ENCODE measurements around the gene C5.
"Not testable (repeated sequence)": the region's sequence is repeated elsewhere in the genome, so short reads cannot be mapped to it uniquely, and the experiment has no call there.

Gene C5

GRCh38 chr9:120977321-120977720 is 72.8 kb downstream of the C5 start:
- no peak overlapping the region for H3K9ac ChIP-seq (ENCODE audit: low read depth, low read length)

DNA sequence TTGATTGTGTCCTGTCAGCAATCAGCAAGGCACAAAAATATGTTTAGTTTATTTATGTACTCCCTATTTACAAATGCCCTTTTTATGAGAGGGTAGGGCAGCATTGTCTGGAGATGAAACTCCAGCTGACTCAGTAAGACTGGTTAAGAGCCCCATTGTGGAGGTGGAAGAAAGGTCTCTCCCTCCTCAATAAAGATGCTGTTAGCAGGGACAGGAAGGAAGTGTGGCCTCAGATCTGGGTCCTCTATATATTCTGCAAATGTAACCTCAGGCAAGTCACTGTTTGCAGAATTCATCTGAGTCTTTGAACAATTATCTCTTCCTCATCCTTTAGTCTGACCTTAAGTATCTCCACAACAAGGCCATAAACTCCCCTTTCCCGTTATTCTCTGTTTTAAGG is 75.2 kb downstream of the C5 start:
- H3K4me3 ChIP-seq (ENCODE audit: low read length), result no peak overlapping the region
- H3K4me2 ChIP-seq (ENCODE audit: low read length), result no peak overlapping the region
- H3K27me3 ChIP-seq (ENCODE audit: control insufficient read depth, insufficient read depth, low read length), result no peaks in the 10 kb centered on the region
- H3K9me3 ChIP-seq (replicated peaks; ENCODE audit: low read length), result no peaks in the 10 kb centered on the region
- no peaks in the 10 kb centered on the region for H3K36me3 ChIP-seq (ENCODE audit: insufficient read depth, low read length)
- no peaks in the 10 kb centered on the region for H3K4me1 ChIP-seq (ENCODE audit: control insufficient read depth, insufficient read depth, low read length)
- H3K9ac ChIP-seq (ENCODE audit: low read depth, low read length), result no peak overlapping the region

More at GRCh38 chr9:120977321-120977720, 72.8 kb downstream of the C5 start:
- Histone ChIP-seq H3K4me2 (ENCODE audit: low read length) (no peak overlapping the region), H3K27me3 (ENCODE audit: control insufficient read depth, insufficient read depth, low read length) (no peaks in the 10 kb centered on the region), H3K9me3 (replicated peaks; ENCODE audit: low read length) (no peaks in the 10 kb centered on the region), H3K4me3 (ENCODE audit: low read length) (no peak overlapping the region), H3K4me1 (ENCODE audit: control insufficient read depth, insufficient read depth, low read length) (no peaks in the 10 kb centered on the region), H3K36me3 (ENCODE audit: insufficient read depth, low read length) (no peaks in the 10 kb centered on the region)

- Histone ChIP-seq H3K27me3 (ENCODE audit: control insufficient read depth, insufficient read depth, low read length) (no peaks in the 10 kb centered on the region), H3K9me3 (replicated peaks; ENCODE audit: low read length) (no peaks in the 10 kb centered on the region), H3K36me3 (ENCODE audit: insufficient read depth, low read length) (no peaks in the 10 kb centered on the region), H3K4me1 (ENCODE audit: control insufficient read depth, insufficient read depth, low read length) (no peaks in the 10 kb centered on the region), H3K4me3 (ENCODE audit: low read length) (no peak overlapping the region), H3K9ac (ENCODE audit: low read depth, low read length) (no peak overlapping the region), H3K4me2 (ENCODE audit: low read length) (no peak overlapping the region)
Measured at GRCh38 chr9:120974181-120974580, 75.9 kb downstream of the C5 start.

DNA sequence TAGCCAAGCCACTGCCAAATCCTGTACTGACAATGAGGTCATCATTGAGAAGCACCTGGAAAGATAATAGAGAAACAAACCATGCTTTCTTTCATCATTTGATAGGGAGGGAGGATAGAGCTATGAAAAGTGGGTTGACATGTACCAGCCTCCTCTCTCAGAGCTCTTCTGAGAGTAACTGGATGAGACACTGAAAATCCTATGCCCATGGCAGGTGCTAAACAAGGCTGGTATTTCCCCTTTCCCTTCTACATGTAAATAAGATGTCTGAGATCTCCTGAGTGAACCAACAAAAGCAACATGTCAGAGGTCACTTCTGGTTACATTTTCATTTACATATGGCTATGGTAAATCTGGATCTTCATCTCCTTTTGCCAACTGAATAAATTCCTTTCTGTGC is 78.1 kb downstream of the C5 start:
- no peaks in the 10 kb centered on the region for H3K27me3 ChIP-seq (ENCODE audit: control insufficient read depth, insufficient read depth, low read length)
- H3K36me3 ChIP-seq (ENCODE audit: insufficient read depth, low read length), result no peaks in the 10 kb centered on the region
- no peak overlapping the region for H3K4me3 ChIP-seq (ENCODE audit: low read length)
- H3K4me1 ChIP-seq (ENCODE audit: control insufficient read depth, insufficient read depth, low read length), result no peaks in the 10 kb centered on the region
- no peak overlapping the region for H3K9ac ChIP-seq (ENCODE audit: low read depth, low read length)
- H3K4me2 ChIP-seq (ENCODE audit: low read length), result no peak overlapping the region
- H3K9me3 ChIP-seq (replicated peaks; ENCODE audit: low read length), result no peaks in the 10 kb centered on the region

- H3K9me3 ChIP-seq (replicated peaks; ENCODE audit: low read length); H3K36me3 ChIP-seq (ENCODE audit: insufficient read depth, low read length): not testable (repeated sequence)
Measured at GRCh38 chr9:120971471-120971870, 78.6 kb downstream of the C5 start.

DNA sequence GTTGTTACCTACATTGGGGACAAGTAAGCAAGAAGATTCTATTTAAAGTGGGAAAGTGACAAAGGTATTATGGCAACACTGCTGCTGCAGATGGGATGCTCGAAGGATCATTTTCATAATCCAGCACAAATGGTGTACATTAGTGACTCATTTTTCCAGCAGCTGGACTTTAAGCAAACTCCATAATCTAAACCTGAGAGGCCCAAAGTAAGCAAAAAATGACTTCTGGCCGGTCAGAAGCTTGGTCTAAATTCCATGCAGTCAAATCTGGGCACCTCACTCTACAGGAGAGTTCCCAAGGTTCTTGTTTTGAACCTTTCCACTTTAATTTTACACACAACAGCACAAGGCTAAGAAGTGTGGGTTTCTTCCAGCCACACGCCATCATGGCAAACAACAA is 79.8 kb downstream of the C5 start:
- Histone ChIP-seq H3K4me3 (ENCODE audit: low read length) (no peak overlapping the region), H3K4me2 (ENCODE audit: low read length) (no peak overlapping the region), H3K36me3 (ENCODE audit: insufficient read depth, low read length) (no peaks in the 10 kb centered on the region), H3K4me1 (ENCODE audit: control insufficient read depth, insufficient read depth, low read length) (no peaks in the 10 kb centered on the region), H3K9me3 (replicated peaks; ENCODE audit: low read length) (no peaks in the 10 kb centered on the region), H3K9ac (ENCODE audit: low read depth, low read length) (no peak overlapping the region), H3K27me3 (ENCODE audit: control insufficient read depth, insufficient read depth, low read length) (no peaks in the 10 kb centered on the region)

More at GRCh38 chr9:120971471-120971870, 78.6 kb downstream of the C5 start:
- H3K9ac ChIP-seq (ENCODE audit: low read depth, low read length); H3K27me3 ChIP-seq (ENCODE audit: control insufficient read depth, insufficient read depth, low read length); H3K4me2 ChIP-seq (ENCODE audit: low read length); H3K4me1 ChIP-seq (ENCODE audit: control insufficient read depth, insufficient read depth, low read length); H3K4me3 ChIP-seq (ENCODE audit: low read length): not testable (repeated sequence)

- no peaks in the 10 kb centered on the region for H3K9me3 ChIP-seq (replicated peaks; ENCODE audit: low read length)
- no peaks in the 10 kb centered on the region for H3K27me3 ChIP-seq (ENCODE audit: control insufficient read depth, insufficient read depth, low read length)
- H3K4me3 ChIP-seq (ENCODE audit: low read length), result no peak overlapping the region
- H3K36me3 ChIP-seq (ENCODE audit: insufficient read depth, low read length), result no peaks in the 10 kb centered on the region
- no peak overlapping the region for H3K4me2 ChIP-seq (ENCODE audit: low read length)
- H3K4me1 ChIP-seq (ENCODE audit: control insufficient read depth, insufficient read depth, low read length), result no peaks in the 10 kb centered on the region
- H3K9ac ChIP-seq (ENCODE audit: low read depth, low read length), result no peak overlapping the region
Measured at GRCh38 chr9:120966013-120966369, 84.1 kb downstream of the C5 start.

GRCh38 chr9:120965344-120966012 is 84.6 kb downstream of the C5 start:
- Histone ChIP-seq H3K4me3 (ENCODE audit: low read length) (no peak overlapping the region), H3K9ac (ENCODE audit: low read depth, low read length) (no peak overlapping the region), H3K27me3 (ENCODE audit: control insufficient read depth, insufficient read depth, low read length) (no peaks in the 10 kb centered on the region), H3K36me3 (ENCODE audit: insufficient read depth, low read length) (no peaks in the 10 kb centered on the region), H3K9me3 (replicated peaks; ENCODE audit: low read length) (no peaks in the 10 kb centered on the region), H3K4me1 (ENCODE audit: control insufficient read depth, insufficient read depth, low read length) (no peaks in the 10 kb centered on the region), H3K4me2 (ENCODE audit: low read length) (no peak overlapping the region)

GRCh38 chr9:120961936-120962335 is 88.1 kb downstream of the C5 start:
- no peak overlapping the region for H3K4me2 ChIP-seq (ENCODE audit: low read length)
- no peaks in the 10 kb centered on the region for H3K9me3 ChIP-seq (replicated peaks; ENCODE audit: low read length)
- no peaks in the 10 kb centered on the region for H3K4me1 ChIP-seq (ENCODE audit: control insufficient read depth, insufficient read depth, low read length)
- no peak overlapping the region for H3K9ac ChIP-seq (ENCODE audit: low read depth, low read length)
- H3K4me3 ChIP-seq (ENCODE audit: low read length), result no peak overlapping the region
- no peaks in the 10 kb centered on the region for H3K36me3 ChIP-seq (ENCODE audit: insufficient read depth, low read length)
- H3K27me3 ChIP-seq (ENCODE audit: control insufficient read depth, insufficient read depth, low read length), result no peaks in the 10 kb centered on the region

GRCh38 chr9:120960001-120960400 is 90.1 kb downstream of the C5 start:
- no peaks in the 10 kb centered on the region for H3K4me1 ChIP-seq (ENCODE audit: control insufficient read depth, insufficient read depth, low read length)
- no peaks in the 10 kb centered on the region for H3K9me3 ChIP-seq (replicated peaks; ENCODE audit: low read length)
- H3K4me3 ChIP-seq (ENCODE audit: low read length), result no peak overlapping the region
- H3K27me3 ChIP-seq (ENCODE audit: control insufficient read depth, insufficient read depth, low read length), result no peaks in the 10 kb centered on the region
- H3K36me3 ChIP-seq (ENCODE audit: insufficient read depth, low read length), result no peaks in the 10 kb centered on the region
- H3K4me2 ChIP-seq (ENCODE audit: low read length), result no peak overlapping the region
- H3K9ac ChIP-seq (ENCODE audit: low read depth, low read length), result no peak overlapping the region

- H3K9ac ChIP-seq (ENCODE audit: low read depth, low read length), result no peak overlapping the region
- H3K36me3 ChIP-seq (ENCODE audit: insufficient read depth, low read length), result no peaks in the 10 kb centered on the region
- no peaks in the 10 kb centered on the region for H3K4me1 ChIP-seq (ENCODE audit: control insufficient read depth, insufficient read depth, low read length)
- no peak overlapping the region for H3K4me3 ChIP-seq (ENCODE audit: low read length)
- H3K9me3 ChIP-seq (replicated peaks; ENCODE audit: low read length), result no peaks in the 10 kb centered on the region
- no peaks in the 10 kb centered on the region for H3K27me3 ChIP-seq (ENCODE audit: control insufficient read depth, insufficient read depth, low read length)
- H3K4me2 ChIP-seq (ENCODE audit: low read length), result no peak overlapping the region
Measured at GRCh38 chr9:120956862-120957261, 93.2 kb downstream of the C5 start.

DNA sequence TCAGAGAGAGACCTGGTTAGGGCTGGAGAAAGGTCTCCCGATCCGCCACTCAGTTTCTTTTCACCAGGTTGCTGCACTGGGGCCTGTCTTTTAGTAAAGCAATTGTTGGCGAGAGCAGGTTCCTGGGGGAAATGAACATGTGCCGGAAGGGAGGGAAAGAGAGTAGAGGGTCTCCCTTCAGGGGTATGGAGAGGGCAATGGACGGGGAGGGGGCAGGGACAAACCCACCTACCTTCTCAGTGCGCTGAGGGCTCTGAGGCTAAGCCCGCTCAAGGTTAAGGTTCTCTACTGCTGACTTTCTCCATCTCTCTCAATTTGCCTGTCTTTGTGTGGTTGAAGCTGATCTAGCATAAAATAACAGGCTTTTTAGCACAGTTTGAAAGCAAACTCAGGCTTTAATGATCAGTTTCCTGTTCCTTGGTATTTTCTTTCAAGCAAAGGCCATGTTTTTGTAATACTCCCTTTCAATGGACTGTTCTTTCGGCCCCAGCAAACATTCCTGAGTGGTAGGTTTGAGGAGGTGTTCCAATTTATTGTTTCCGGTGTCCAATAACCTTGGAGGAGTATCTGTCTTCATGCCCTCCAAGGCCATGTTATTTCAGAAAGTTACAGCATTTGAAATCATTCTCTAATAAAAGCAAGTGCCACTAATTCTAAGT is 98.0 kb downstream of the C5 start:
- Histone ChIP-seq H3K9me3 (replicated peaks; ENCODE audit: low read length) (no peaks in the 10 kb centered on the region), H3K4me2 (ENCODE audit: low read length) (no peak overlapping the region), H3K9ac (ENCODE audit: low read depth, low read length) (no peak overlapping the region), H3K4me1 (ENCODE audit: control insufficient read depth, insufficient read depth, low read length) (no peaks in the 10 kb centered on the region), H3K4me3 (ENCODE audit: low read length) (no peak overlapping the region), H3K27me3 (ENCODE audit: control insufficient read depth, insufficient read depth, low read length) (no peaks in the 10 kb centered on the region), H3K36me3 (ENCODE audit: insufficient read depth, low read length) (no peaks in the 10 kb centered on the region)

Data from skeletal muscle satellite cell (primary cell).